ENCODE data around the gene ENG.
"Not testable (repeated sequence)": the region's sequence is repeated elsewhere in the genome, so short reads cannot be mapped to it uniquely, and the experiment has no call there.

ENG gene

DNA sequence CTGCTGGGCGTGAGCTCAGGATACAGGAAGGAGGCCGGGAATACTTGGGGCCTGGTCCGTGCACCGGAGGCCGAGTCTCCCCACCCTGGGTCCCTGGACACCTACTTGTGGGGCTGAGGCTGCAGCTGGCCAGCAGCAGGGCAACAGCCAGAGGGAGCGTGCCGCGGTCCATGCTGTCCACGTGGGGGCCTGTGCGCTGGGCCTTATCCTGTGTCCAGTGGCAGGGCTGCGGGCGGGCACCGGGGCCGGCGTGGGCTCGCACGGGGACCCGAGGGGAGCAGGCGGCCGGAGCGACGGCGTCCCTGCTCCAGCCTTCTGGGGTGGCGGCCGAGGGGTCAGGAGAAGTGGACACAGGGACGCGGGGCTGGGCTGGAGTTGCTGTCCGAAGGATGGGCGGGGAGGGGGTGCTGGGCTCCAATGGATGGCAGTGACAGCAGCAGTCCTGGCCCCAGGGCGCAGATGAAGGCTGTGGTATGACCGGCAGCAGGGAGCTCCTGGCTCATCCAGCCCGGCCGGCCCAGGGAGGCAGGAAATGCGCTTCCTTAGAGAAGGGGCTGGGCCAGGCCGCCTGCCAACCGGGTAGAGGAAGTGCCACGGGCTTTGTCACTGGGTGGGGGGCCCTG, at the start of gene ENG:
Gene ENG, minus strand, starts transcription at position 475 of the 623 bp plus-strand sequence. Its CDS starts 303 bp downstream, at position 172.
- no peak for DNase-seq (ENCODE audit: low spot score)

GRCh38 chr9:127903557-127904475, 49.4 kb upstream of the ENG start:
- DNase-seq (ENCODE audit: low spot score) = peak; percentile 84

GRCh38 chr9:127899128-127899943, 44.9 kb upstream of the ENG start, which contains the start of gene ST6GALNAC6:
TSS of gene ST6GALNAC6 (minus strand) at chr9:127899603. CDS start at chr9:127897981, 1,622 bp downstream.
- peak; percentile 87 for DNase-seq (ENCODE audit: low spot score)

GRCh38 chr9:127898433-127899127, 44.1 kb upstream of the ENG start:
- DNase-seq (ENCODE audit: low spot score) = peak; percentile 94

GRCh38 chr9:127897193-127897692, 42.8 kb upstream of the ENG start:
- peak; percentile 87 for DNase-seq (ENCODE audit: low spot score)

DNA sequence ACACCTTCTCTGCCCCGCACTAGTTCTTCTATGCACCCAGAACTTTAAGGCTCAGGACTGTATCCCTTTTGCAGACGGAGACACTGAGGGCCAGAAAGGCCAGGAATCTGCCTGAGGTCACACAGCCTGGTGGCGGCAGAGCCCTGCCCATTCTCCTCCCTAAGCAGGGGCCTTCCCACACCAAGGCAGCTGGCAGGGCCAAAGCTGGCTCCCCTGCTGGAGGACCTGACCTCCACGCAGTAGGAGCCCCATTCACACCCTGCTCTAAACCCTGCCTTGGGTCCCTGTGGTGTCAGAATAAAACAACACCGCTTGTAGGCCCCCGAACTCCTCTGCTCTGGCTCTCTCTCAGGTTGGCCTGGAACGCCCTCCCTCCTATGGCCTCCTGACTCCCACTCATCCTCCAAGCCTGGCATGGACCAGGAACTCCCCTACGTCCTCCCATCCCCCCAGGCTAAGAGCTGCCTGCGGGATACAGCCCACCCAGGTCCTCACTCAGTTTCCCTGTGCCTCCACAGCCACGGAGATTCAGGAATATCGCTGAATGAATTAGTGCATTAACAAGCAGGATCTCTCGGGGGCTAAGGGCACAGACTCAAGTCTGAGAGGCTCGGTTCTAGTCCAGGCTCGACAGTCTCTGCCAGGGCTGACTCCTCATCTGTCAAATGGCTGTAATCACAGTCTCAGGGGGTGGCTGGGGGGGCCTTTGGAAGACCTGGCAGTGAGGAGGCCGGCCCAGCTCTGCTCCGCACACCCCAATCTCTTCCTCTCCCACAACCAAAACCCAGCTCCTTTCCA, 42.1 kb upstream of the ENG start:
- no peak for DNase-seq (ENCODE audit: low spot score)

GRCh38 chr9:127895811-127896210, 41.4 kb upstream of the ENG start:
- no peak for DNase-seq (ENCODE audit: low spot score)

- DNase-seq (ENCODE audit: low spot score) = no peak
Measured at GRCh38 chr9:127893392-127893791, 38.9 kb upstream of the ENG start.

- no peak for DNase-seq (ENCODE audit: low spot score)
Measured at GRCh38 chr9:127892831-127893230, 38.4 kb upstream of the ENG start.

- peak; percentile 77 for DNase-seq (ENCODE audit: low spot score)
Measured at GRCh38 chr9:127890053-127890452, 35.6 kb upstream of the ENG start.

GRCh38 chr9:127887792-127888191, 33.3 kb upstream of the ENG start:
- DNase-seq (ENCODE audit: low spot score) = peak; percentile 75

DNA sequence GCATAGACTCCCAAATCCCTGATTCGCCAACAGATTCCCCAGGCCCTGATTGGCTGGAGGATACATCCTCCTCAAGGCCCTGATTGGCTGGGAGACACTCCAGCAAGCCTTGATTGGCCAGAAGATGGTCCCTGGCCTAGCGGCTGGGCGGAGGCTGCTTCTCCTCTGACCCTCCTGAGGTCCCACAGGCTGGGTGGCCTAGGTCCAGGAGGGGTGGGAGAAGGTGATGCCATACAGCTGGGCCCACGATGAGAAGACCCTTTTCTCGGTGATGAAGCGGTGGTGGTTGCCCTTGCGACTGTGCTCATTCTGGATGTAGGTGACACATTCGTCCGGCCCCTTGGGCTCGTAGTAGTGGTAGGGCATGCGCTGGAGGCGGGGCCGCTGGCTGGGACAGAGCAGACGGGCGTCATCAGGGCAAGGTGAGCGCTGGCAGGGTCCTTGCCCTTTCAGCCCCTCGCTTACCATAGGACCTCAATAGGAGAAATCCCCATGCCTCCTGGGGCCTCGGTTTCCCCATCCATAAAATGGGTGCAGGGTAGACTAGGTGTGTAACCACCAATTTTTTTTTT, 32.0 kb upstream of the ENG start:
- peak; percentile 61 for DNase-seq (ENCODE audit: low spot score)

- no peak for DNase-seq (ENCODE audit: low spot score)
Measured at GRCh38 chr9:127885508-127886281, 31.2 kb upstream of the ENG start.

DNA sequence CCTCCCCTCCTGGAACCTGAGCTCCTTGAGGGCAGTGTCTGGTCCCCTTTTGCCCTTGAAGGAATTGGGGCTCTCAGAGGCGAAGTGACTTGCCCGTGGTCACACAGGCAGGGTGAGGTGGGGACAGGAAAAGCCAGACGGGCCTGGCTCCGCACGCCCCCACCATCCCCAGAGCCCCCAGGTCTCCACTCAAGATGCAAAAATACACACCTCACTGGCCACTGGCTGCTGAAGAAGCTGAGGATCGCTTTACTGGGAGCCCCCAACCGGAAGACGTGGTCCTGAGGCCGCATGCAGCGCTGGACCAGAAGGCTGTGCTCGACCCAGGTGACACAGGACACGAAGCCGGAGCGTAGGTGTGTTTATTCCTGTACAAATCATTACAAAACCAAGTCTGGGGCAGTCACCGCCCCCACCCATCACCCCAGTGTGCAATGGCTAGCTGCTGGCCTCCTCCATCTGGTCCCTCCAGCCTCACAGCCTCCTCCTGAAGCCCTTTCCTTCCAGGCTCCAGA, 30.6 kb upstream of the ENG start:
- DNase-seq (ENCODE audit: low spot score) = no peak

DNA sequence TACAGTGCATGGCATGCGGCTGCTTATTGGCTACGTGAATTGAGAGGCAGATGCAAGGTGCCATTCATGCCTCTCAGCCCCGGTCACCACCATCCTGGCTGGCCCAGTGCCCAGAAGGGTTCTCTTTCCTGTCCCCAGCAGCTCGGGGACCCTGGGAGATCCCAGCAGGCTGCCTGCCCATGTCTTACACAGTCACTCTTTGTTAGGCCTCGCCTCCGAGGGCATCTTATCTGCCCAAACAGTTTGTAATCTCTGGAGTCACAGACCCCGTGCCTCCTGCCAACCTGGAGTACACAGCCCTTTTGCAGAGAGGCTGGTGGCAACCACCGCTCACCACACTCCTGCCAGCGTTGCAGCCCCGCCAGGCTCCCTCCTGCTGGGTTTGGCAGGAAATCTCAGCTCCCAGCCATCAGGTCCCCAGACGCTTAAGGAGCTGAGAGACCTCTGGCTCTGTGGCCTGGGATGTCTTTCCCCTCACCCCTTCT, 30.0 kb upstream of the ENG start:
- DNase-seq (ENCODE audit: low spot score) = no peak

- no peak for DNase-seq (ENCODE audit: low spot score)
Measured at GRCh38 chr9:127883959-127884358, 29.5 kb upstream of the ENG start.

DNA sequence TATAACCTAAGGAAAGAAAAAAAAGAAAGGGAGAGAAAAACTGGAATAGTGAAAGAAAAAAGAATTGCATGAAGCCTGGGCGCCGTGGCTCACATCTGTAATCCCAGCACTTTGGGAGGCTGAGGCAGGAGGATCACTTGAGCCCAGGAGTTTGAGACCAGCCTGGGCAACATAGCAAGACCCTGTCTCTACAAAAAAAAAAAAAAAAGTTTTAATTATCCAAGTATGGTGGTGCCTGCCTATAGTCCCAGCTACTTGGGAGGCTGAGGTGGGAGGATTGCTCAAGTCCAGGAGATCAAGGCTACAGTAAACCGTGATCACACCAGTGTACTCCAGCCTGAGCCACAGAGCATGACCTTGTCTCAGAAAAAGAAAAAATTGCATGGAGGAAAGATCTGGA, 27.3 kb upstream of the ENG start:
- DNase-seq (ENCODE audit: low spot score) = not testable (repeated sequence)

GRCh38 chr9:127880143-127880542, 25.7 kb upstream of the ENG start:
- DNase-seq (ENCODE audit: low spot score) = no peak

Measured in RKO (cell line).